HEK293 (cell line): ENCODE data around the gene TSC22D3.
A peak's percentile ranks its signal among the peaks of the same experiment; 100 is the strongest.

Source experiments
- ATF2 ChIP-seq: fragments of 450-650 bp; formaldehyde crosslinking; IDR thresholded peaks from 2 replicates; pipeline ENCODE4 v1.5.1; 2016; ENCODE audit warnings: missing biosample characterization, missing genetic modification characterization, low read depth
- BCL11A ChIP-seq: fragments of 450-650 bp; formaldehyde crosslinking; IDR thresholded peaks from 2 replicates; pipeline ENCODE4 v1.5.1; 2016; ENCODE audit warnings: low read depth, missing biosample characterization, missing genetic modification characterization
- GLI2 ChIP-seq: fragments of 450-650 bp; formaldehyde crosslinking; IDR thresholded peaks from 2 replicates; pipeline ENCODE4; 2017; ENCODE audit warnings: missing biosample characterization, missing genetic modification characterization, low read depth, borderline replicate concordance
- KLF10 ChIP-seq: fragments of 450-650 bp; IDR thresholded peaks from 2 replicates; pipeline ENCODE4 v1.5.1; 2018; ENCODE audit warnings: missing biosample characterization, mild to moderate bottlenecking, missing genetic modification characterization
- MEIS1 ChIP-seq: sonication (generic); formaldehyde crosslinking; IDR thresholded peaks from 2 replicates; pipeline ENCODE4 v1.8.1; 2022; ENCODE audit warnings: missing genetic modification reagents, mild to moderate bottlenecking, borderline replicate concordance
- OVOL3 ChIP-seq: fragments of 450-650 bp; formaldehyde crosslinking; IDR thresholded peaks from 2 replicates; pipeline ENCODE4 v1.5.1; 2016; ENCODE audit warnings: missing biosample characterization, missing genetic modification characterization
- REPIN1 ChIP-seq: fragments of 450-650 bp; formaldehyde crosslinking; IDR thresholded peaks from 2 replicates; pipeline ENCODE4 v1.5.1; 2017; ENCODE audit warnings: missing biosample characterization, missing genetic modification characterization, low read depth
- ZBTB21 ChIP-seq: fragments of 450-650 bp; formaldehyde crosslinking; IDR thresholded peaks from 2 replicates; pipeline ENCODE4 v1.5.1; 2017; ENCODE audit warnings: missing biosample characterization, missing genetic modification characterization
- ZBTB48 ChIP-seq: fragments of 450-650 bp; formaldehyde crosslinking; IDR thresholded peaks from 2 replicates; pipeline ENCODE4 v1.5.1; 2016; ENCODE audit warnings: missing biosample characterization, missing genetic modification characterization
- ZBTB49 ChIP-seq: fragments of 450-650 bp; formaldehyde crosslinking; IDR thresholded peaks from 2 replicates; pipeline ENCODE4 v1.5.1; 2016; ENCODE audit warnings: missing biosample characterization, missing genetic modification characterization, low read depth
- ZFP3 ChIP-seq: fragments of 450-650 bp; formaldehyde crosslinking; IDR thresholded peaks from 2 replicates; pipeline ENCODE4 v1.5.1; 2016; ENCODE audit warnings: low read depth, missing biosample characterization, missing genetic modification characterization
- ZNF132 ChIP-seq: fragments of 450-650 bp; formaldehyde crosslinking; IDR thresholded peaks from 2 replicates; pipeline ENCODE4 v1.5.1; 2017; ENCODE audit warnings: missing biosample characterization, missing genetic modification characterization, borderline replicate concordance
- ZNF202 ChIP-seq: fragments of 450-650 bp; formaldehyde crosslinking; IDR thresholded peaks from 2 replicates; pipeline ENCODE4 v1.5.1; 2016; ENCODE audit warnings: missing biosample characterization, missing genetic modification characterization, borderline replicate concordance
- ZNF211 ChIP-seq: fragments of 450-650 bp; formaldehyde crosslinking; IDR thresholded peaks from 2 replicates; pipeline ENCODE4 v1.5.1; 2016; ENCODE audit warnings: low read depth, missing biosample characterization, missing genetic modification characterization
- ZNF221 ChIP-seq: fragments of 450-650 bp; formaldehyde crosslinking; IDR thresholded peaks from 2 replicates; pipeline ENCODE4 v1.5.1; 2017; ENCODE audit warnings: missing biosample characterization, missing genetic modification characterization, borderline replicate concordance
- ZNF266 ChIP-seq: fragments of 450-650 bp; formaldehyde crosslinking; IDR thresholded peaks from 2 replicates; pipeline ENCODE4 v1.5.1; 2016; ENCODE audit warnings: missing biosample characterization, missing genetic modification characterization, low read depth
- ZNF394 ChIP-seq: fragments of 450-650 bp; formaldehyde crosslinking; IDR thresholded peaks from 2 replicates; pipeline ENCODE4 v1.5.1; 2016; ENCODE audit warnings: missing biosample characterization, missing genetic modification characterization, mild to moderate bottlenecking, moderate library complexity, borderline replicate concordance
- ZNF426 ChIP-seq: fragments of 450-650 bp; formaldehyde crosslinking; IDR thresholded peaks from 2 replicates; pipeline ENCODE4 v1.5.1; 2017; ENCODE audit warnings: missing biosample characterization, missing genetic modification characterization, mild to moderate bottlenecking, inconsistent platforms, moderate library complexity
- ZNF548 ChIP-seq: fragments of 450-650 bp; formaldehyde crosslinking; IDR thresholded peaks from 2 replicates; pipeline ENCODE4 v1.5.1; 2016; ENCODE audit warnings: missing biosample characterization, missing genetic modification characterization
- ZNF660 ChIP-seq: fragments of 450-650 bp; IDR thresholded peaks from 2 replicates; pipeline ENCODE4 v1.5.1; 2018; ENCODE audit warnings: missing biosample characterization, mild to moderate bottlenecking, missing genetic modification characterization
- ZNF768 ChIP-seq: fragments of 450-650 bp; formaldehyde crosslinking; IDR thresholded peaks from 2 replicates; pipeline ENCODE4 v1.5.1; 2018; ENCODE audit warnings: missing biosample characterization, mild to moderate bottlenecking, missing genetic modification characterization
- ZNF777 ChIP-seq: fragments of 450-650 bp; formaldehyde crosslinking; IDR thresholded peaks from 2 replicates; pipeline ENCODE4 v1.5.1; 2017; ENCODE audit warnings: missing biosample characterization, missing genetic modification characterization, borderline replicate concordance
- ZSCAN4 ChIP-seq: fragments of 450-650 bp; formaldehyde crosslinking; IDR thresholded peaks from 2 replicates; pipeline ENCODE4 v1.5.1; 2017; ENCODE audit warnings: missing biosample characterization, missing genetic modification characterization
- ZXDB ChIP-seq: fragments of 450-650 bp; formaldehyde crosslinking; IDR thresholded peaks from 2 replicates; pipeline ENCODE4 v1.5.1; 2016; ENCODE audit warnings: missing biosample characterization, missing genetic modification characterization
- TF ChIP-seq, protein P1 (sequence below): fragments of 450-650 bp; formaldehyde crosslinking; IDR thresholded peaks from 2 replicates; pipeline ENCODE4 v1.5.1; 2016; ENCODE audit warnings: missing biosample characterization, missing genetic modification characterization
- TF ChIP-seq, protein P2 (sequence below): fragments of 450-650 bp; formaldehyde crosslinking; IDR thresholded peaks from 2 replicates; pipeline ENCODE4 v1.5.1; 2016; ENCODE audit warnings: missing biosample characterization, missing genetic modification characterization, borderline replicate concordance
- TF ChIP-seq, protein P3 (sequence below): fragments of 450-650 bp; formaldehyde crosslinking; IDR thresholded peaks from 2 replicates; pipeline ENCODE4 v1.5.1; 2016; ENCODE audit warnings: missing biosample characterization, missing genetic modification characterization
- TF ChIP-seq, protein P4 (sequence below): fragments of 450-650 bp; formaldehyde crosslinking; optimal IDR thresholded peaks from 2 replicates; pipeline ENCODE3; 2016; ENCODE audit warnings: missing biosample characterization, mild to moderate bottlenecking, missing genetic modification characterization

TSC22D3 gene

DNA sequence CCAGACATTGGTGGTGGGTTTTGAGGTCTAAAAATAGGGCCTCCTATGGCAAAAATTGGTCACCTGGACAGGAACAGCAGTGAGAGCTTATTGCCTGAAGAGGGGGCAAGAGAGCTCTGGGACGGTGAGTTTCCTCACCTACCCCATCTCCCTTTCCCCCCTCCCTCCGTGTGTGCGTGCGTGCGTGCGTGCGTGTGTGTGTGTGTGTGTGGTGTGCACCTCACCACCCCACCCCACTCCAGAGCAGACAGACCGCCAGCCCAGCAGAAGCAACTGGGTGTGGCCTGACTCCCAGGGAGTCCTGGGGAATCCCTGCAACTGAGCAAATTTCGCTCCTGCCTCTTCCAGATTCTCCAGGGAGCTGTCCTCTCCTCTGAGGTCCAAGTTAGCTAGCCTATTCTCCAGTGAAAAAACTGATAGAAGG is 102.6 kb downstream of the TSC22D3 start (continued):
- TF ChIP-seq ZNF548 (no peak), ZNF221 (tag by site-specific recombination) (no peak), ZNF426 (tag by site-specific recombination) (no peak), ZBTB48 (tag by site-specific recombination) (peak; percentile 72), ZNF777 (no peak), OVOL3 (tag by site-specific recombination) (no peak), ZNF211 (tag by site-specific recombination) (no peak), ZNF202 (tag by site-specific recombination) (no peak), ZNF660 (tag by site-specific recombination) (no peak), ATF2 (tag by site-specific recombination) (peak; percentile 31; the same call in 1 of the 2 replicates), MEIS1 (CRISPR knock-in tag) (no peak), REPIN1 (no peak), ZBTB49 (tag by site-specific recombination) (no peak), ZBTB21 (0 out of 2 replicates have a peak, but pooled peaks have one; percentile 31), ZXDB (tag by site-specific recombination) (peak; percentile 64), GLI2 (tag by site-specific recombination) (no peak), BCL11A (no peak), ZNF132 (tag by site-specific recombination) (no peak), ZFP3 (tag by site-specific recombination) (no peak), KLF10 (tag by site-specific recombination) (no peak), ZNF394 (no peak), ZNF266 (no peak), ZNF768 (tag by site-specific recombination) (no peak; the same call in 1 of the 2 replicates), ZSCAN4 (tag by site-specific recombination) (peak; percentile 94)
- TF ChIP-seq, protein P1, sequence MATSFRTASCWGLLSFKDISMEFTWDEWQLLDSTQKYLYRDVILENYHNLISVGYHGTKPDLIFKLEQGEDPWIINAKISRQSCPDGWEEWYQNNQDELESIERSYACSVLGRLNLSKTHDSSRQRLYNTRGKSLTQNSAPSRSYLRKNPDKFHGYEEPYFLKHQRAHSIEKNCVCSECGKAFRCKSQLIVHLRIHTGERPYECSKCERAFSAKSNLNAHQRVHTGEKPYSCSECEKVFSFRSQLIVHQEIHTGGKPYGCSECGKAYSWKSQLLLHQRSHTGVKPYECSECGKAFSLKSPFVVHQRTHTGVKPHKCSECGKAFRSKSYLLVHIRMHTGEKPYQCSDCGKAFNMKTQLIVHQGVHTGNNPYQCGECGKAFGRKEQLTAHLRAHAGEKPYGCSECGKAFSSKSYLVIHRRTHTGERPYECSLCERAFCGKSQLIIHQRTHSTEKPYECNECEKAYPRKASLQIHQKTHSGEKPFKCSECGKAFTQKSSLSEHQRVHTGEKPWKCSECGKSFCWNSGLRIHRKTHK (tag by site-specific recombination): no peak
- TF ChIP-seq, protein P2, sequence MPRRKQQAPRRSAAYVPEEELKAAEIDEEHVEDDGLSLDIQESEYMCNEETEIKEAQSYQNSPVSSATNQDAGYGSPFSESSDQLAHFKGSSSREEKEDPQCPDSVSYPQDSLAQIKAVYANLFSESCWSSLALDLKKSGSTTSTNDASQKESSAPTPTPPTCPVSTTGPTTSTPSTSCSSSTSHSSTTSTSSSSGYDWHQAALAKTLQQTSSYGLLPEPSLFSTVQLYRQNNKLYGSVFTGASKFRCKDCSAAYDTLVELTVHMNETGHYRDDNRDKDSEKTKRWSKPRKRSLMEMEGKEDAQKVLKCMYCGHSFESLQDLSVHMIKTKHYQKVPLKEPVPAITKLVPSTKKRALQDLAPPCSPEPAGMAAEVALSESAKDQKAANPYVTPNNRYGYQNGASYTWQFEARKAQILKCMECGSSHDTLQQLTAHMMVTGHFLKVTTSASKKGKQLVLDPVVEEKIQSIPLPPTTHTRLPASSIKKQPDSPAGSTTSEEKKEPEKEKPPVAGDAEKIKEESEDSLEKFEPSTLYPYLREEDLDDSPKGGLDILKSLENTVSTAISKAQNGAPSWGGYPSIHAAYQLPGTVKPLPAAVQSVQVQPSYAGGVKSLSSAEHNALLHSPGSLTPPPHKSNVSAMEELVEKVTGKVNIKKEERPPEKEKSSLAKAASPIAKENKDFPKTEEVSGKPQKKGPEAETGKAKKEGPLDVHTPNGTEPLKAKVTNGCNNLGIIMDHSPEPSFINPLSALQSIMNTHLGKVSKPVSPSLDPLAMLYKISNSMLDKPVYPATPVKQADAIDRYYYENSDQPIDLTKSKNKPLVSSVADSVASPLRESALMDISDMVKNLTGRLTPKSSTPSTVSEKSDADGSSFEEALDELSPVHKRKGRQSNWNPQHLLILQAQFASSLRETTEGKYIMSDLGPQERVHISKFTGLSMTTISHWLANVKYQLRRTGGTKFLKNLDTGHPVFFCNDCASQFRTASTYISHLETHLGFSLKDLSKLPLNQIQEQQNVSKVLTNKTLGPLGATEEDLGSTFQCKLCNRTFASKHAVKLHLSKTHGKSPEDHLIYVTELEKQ (tag by site-specific recombination): peak; percentile 74; the same call in 1 of the 2 replicates
- TF ChIP-seq, protein P3, sequence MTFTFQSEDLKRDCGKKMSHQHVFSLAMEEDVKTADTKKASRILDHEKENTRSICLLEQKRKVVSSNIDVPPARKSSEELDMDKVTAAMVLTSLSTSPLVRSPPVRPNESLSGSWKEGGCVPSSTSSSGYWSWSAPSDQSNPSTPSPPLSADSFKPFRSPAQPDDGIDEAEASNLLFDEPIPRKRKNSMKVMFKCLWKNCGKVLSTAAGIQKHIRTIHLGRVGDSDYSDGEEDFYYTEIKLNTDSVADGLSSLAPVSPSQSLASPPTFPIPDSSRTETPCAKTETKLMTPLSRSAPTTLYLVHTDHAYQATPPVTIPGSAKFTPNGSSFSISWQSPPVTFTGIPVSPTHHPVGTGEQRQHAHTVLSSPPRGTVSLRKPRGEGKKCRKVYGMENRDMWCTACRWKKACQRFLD (tag by site-specific recombination): no peak
- TF ChIP-seq, protein P4, sequence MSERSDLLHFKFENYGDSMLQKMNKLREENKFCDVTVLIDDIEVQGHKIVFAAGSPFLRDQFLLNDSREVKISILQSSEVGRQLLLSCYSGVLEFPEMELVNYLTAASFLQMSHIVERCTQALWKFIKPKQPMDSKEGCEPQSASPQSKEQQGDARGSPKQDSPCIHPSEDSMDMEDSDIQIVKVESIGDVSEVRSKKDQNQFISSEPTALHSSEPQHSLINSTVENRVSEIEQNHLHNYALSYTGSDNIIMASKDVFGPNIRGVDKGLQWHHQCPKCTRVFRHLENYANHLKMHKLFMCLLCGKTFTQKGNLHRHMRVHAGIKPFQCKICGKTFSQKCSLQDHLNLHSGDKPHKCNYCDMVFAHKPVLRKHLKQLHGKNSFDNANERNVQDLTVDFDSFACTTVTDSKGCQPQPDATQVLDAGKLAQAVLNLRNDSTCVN (tag by site-specific recombination): peak; percentile 66
